Fibroblast of villous mesenchyme (primary cell): ENCODE data around the gene LRRC17. TPM values are rescaled to one million over a fixed set of nuclear protein-coding genes. Genes with fewer than 3 reads are reported as not detected.
A peak's percentile ranks its signal among the peaks of the same experiment; 100 is the strongest.
"Not testable (repeated sequence)": the region's sequence is repeated elsewhere in the genome, so short reads cannot be mapped to it uniquely, and the experiment has no call there.

Source experiments
- DNase-seq: peaks from one replicate; pipeline ENCODE4 v3.0.0-alpha.2; 2010; ENCODE audit warnings: low read depth
- H3K4me3 ChIP-seq: 2 replicates; pipeline ENCODE4 v1.5.1; 2011; ENCODE audit warnings: low read depth, mild to moderate bottlenecking, low read length
- total RNA-seq: library from RNA; depleted of rRNA; stranded (reverse); fragments of >200 nt; gene quantifications from 2 replicates; pipeline ENCODE4 v1.2.3, GENCODE V29; 2012
- TF ChIP-seq, protein P1 (sequence below): IDR thresholded peaks from 2 replicates; pipeline ENCODE4 v1.5.1; 2012; ENCODE audit warnings: low read depth, mild to moderate bottlenecking, low read length; ENCODE audit not compliant: insufficient read depth

LRRC17 gene
- total RNA-seq, 1 donor: 70.0 TPM

DNA sequence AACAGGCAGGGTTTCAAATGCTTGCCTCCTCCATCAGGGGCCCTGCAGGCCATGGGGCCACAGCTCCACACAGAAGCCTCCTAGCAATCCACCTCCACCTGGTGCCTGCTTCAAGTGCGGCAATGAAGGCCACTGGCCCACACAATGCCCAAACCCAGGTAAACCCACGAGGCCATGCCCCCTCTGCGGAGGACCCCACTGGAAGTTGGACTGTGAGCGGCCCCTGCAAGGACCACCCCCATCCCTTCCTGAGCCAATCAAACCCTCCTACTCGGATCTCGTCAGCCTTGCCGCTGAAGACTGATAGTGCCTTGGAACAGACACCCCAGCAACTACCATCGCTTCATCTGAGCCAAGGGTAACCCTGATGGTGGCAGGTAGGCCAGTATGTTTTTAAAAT, 63.1 kb downstream of the LRRC17 start:
- no peak overlapping the region for H3K4me3 ChIP-seq
- no peak for DNase-seq
- TF ChIP-seq, protein P1, sequence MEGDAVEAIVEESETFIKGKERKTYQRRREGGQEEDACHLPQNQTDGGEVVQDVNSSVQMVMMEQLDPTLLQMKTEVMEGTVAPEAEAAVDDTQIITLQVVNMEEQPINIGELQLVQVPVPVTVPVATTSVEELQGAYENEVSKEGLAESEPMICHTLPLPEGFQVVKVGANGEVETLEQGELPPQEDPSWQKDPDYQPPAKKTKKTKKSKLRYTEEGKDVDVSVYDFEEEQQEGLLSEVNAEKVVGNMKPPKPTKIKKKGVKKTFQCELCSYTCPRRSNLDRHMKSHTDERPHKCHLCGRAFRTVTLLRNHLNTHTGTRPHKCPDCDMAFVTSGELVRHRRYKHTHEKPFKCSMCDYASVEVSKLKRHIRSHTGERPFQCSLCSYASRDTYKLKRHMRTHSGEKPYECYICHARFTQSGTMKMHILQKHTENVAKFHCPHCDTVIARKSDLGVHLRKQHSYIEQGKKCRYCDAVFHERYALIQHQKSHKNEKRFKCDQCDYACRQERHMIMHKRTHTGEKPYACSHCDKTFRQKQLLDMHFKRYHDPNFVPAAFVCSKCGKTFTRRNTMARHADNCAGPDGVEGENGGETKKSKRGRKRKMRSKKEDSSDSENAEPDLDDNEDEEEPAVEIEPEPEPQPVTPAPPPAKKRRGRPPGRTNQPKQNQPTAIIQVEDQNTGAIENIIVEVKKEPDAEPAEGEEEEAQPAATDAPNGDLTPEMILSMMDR: no peak

DNA sequence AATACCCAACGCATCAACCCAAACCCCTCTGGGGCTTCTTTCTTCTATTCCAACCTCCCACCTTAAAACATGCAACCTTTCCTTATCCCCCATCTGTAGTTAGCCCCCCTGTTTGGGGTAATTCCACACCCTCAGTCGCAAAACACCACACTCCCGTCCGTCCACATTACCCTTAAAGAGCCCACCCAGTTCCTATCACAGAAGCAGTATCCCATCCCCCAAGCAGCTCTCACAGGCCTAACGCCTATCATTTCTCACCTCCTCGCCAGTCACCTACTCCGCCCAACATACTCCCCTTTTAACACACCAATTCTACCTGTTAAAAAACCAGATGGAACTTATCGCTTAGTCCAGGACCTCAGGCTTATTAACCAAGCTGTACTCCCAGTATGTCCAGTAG, 63.7 kb downstream of the LRRC17 start:
- H3K4me3 ChIP-seq: no peak overlapping the region
- TF ChIP-seq, protein P1: no peak
- DNase-seq: no peak

DNA sequence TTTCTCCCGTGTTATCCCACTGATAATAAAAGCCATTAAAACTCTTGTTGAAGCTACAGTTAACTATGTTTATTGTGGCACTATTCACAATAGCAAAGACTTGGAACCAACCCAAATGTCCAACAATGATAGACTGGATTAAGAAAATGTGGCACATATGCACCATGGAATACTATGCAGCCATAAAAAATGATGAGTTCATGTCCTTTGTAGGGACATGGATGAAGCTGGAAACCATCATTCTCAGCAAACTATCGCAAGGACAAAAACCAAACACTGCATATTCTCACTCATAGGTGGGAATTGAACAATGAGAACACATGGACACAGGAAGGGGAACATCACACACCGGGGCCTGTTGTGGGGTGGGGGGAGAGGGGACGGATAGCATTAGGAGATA, 64.8 kb downstream of the LRRC17 start:
- DNase-seq: not testable (repeated sequence)

DNA sequence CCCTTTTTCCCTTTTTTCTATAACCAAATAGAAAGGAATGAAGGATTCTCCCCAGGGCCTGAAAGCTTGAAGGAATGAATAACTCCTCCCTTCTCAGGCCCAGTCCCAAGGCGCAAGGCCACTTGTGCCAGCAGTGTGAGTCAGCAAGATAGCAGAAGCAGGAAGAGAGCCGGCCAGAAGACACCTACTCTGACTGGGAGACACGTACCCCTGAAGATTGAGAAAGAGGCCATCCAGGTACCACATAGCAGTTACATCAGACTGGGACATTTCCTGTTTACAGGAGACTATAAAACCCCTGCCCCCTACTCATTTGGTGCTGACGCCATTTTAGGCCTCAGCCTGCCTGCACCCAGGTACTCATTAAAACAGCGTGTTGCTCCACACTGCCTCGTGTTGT, 65.5 kb downstream of the LRRC17 start:
- peak; percentile 78 for DNase-seq
- H3K4me3 ChIP-seq: no peak overlapping the region
- TF ChIP-seq, protein P1: no peak

More for the DNA sequence above, 64.8 kb downstream of the LRRC17 start:
- not testable (repeated sequence) for H3K4me3 ChIP-seq

DNA sequence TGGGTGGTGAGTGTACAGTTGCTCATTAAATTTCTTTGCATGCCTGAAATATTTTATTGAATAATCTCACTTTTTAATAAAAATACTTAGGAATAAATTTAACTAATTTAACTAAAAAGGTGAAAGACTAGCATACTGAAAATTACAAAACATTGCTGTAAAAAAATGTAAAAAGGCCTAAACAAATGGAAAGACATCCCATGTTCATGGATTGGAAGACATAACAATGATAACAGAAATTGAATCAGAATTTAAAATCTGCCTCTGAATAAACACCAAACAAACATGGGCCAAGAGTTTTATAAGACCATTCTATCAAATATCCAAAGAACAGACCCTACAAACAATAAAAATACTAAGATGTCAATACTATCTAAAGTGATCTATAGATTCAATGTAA, 66.9 kb downstream of the LRRC17 start:
- TF ChIP-seq, protein P1: no peak
- DNase-seq: no peak
- H3K4me3 ChIP-seq: no peak overlapping the region

DNA sequence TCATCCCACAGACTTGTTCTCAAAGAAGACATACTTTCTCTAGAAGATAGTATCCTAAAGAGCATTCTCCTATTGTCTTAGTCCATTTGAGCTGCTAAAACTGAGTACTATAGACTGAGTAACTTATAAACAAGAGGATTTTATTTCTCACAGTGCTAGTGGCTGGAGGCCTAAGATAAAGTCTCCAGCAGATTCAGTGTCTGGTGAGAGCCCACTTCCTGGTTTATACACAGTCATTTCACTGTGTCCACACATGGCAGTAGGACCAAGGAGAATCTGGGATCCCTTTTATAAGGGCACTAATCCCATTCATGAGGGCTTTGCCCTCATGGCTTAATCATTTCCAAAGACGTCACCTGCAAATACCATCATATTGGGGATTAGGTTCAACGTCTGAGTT, 68.7 kb downstream of the LRRC17 start:
- TF ChIP-seq, protein P1: no peak
- no peak for DNase-seq
- H3K4me3 ChIP-seq: no peak overlapping the region

DNA sequence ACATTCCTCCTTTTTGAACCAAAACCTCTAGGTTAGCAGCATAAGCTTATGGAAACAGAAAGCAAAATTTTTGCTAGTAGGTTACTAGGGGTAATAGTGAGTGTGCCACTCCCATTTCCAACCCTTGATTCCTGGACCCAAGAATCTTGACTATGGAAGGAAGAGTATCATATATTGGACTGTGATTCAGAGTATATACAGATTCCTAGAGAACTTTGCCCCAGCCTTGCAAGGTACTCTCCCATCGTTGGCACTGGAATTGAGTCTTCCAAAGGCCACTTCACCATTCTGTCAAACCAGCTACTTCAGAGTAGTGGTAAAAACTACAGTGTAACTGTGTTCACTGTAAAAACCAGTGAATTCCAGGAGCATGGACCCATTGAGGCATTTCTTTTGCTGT, 69.4 kb downstream of the LRRC17 start:
- no peak for DNase-seq
- no peak overlapping the region for H3K4me3 ChIP-seq
- TF ChIP-seq, protein P1: no peak

DNA sequence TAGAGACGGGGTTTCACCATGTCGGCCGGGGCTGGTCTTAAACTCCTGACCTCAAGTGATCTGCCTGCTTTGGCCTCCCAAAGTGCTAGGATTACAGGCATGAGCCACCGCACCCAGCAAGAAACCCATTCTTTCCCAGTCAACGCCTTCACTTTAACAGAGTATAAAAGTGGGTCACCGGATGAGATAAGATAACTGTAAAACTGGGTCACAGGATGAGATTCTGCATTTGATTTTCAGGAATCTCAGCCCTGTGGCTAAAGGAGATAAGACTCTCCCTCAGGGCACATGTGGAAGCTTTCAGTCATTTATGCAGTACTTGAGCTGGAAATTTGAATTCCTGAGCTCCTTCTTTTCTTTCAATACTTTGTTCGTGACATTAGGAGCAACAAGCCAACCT, 70.8 kb downstream of the LRRC17 start:
- TF ChIP-seq, protein P1: no peak
- DNase-seq: peak; percentile 64
- H3K4me3 ChIP-seq: no peak overlapping the region
